Fibroblast of lung (primary cell): ENCODE data around the gene SEMA4D.
"Not testable (repeated sequence)": the region's sequence is repeated elsewhere in the genome, so short reads cannot be mapped to it uniquely, and the experiment has no call there.

Experiments used
- EZH2 ChIP-seq: IDR thresholded peaks from 2 replicates; pipeline ENCODE4 v1.5.1; 2012; ENCODE audit warnings: low read length, control low read depth, mild to moderate bottlenecking; ENCODE audit errors: missing control alignments
- TF ChIP-seq, protein P1 (sequence below), 2 donors: IDR thresholded peaks in 1 of 2; conservative IDR thresholded peaks in 1 of 2; 1 replicate in 1 of 2; 2 replicates in 1 of 2; pipeline ENCODE4 v1.5.1; 2011 to 2012; ENCODE audit warnings: low read length in 2 of 2, control low read depth in 1 of 2, inconsistent platforms in 1 of 2, low read depth in 1 of 2, mild to moderate bottlenecking in 1 of 2

GRCh38 chr9:89343812-89344211 is 154.1 kb downstream of the SEMA4D start:
- TF ChIP-seq, protein P1, sequence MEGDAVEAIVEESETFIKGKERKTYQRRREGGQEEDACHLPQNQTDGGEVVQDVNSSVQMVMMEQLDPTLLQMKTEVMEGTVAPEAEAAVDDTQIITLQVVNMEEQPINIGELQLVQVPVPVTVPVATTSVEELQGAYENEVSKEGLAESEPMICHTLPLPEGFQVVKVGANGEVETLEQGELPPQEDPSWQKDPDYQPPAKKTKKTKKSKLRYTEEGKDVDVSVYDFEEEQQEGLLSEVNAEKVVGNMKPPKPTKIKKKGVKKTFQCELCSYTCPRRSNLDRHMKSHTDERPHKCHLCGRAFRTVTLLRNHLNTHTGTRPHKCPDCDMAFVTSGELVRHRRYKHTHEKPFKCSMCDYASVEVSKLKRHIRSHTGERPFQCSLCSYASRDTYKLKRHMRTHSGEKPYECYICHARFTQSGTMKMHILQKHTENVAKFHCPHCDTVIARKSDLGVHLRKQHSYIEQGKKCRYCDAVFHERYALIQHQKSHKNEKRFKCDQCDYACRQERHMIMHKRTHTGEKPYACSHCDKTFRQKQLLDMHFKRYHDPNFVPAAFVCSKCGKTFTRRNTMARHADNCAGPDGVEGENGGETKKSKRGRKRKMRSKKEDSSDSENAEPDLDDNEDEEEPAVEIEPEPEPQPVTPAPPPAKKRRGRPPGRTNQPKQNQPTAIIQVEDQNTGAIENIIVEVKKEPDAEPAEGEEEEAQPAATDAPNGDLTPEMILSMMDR (conservative IDR thresholded peaks at IDR 0.05 in 1 of 2, IDR thresholded peaks at IDR 0.05 in 1 of 2; ENCODE audit: low read depth in 1 of 2, low read length in 2 of 2): not testable (repeated sequence)
- not testable (repeated sequence) for TF ChIP-seq EZH2
